Ishikawa (cell line): ENCODE results near the gene PRKCB.

ENCODE experiments used
- CEBPB ChIP-seq: IDR thresholded peaks from 2 replicates; pipeline ENCODE4 v1.6.1; 2012
- CREB1 ChIP-seq: IDR thresholded peaks from 2 replicates; pipeline ENCODE4 v1.6.1; 2012; ENCODE audit warnings: low read depth
- EGR1 ChIP-seq: IDR thresholded peaks from 2 replicates; pipeline ENCODE4 v1.6.1; 2012
- EP300 ChIP-seq: IDR thresholded peaks from 2 replicates; pipeline ENCODE4 v1.6.1; 2012; ENCODE audit warnings: borderline replicate concordance
- FOXM1 ChIP-seq: IDR thresholded peaks from 2 replicates; pipeline ENCODE4 v1.6.1; 2012; ENCODE audit warnings: low read depth, borderline replicate concordance
- MAX ChIP-seq: IDR thresholded peaks from 2 replicates; pipeline ENCODE4 v1.6.1; 2012
- NFIC ChIP-seq: IDR thresholded peaks from 2 replicates; pipeline ENCODE4 v1.6.1; 2012
- RAD21 ChIP-seq: IDR thresholded peaks from 2 replicates; pipeline ENCODE4 v1.6.1; 2012; ENCODE audit warnings: low read depth
- REST ChIP-seq: IDR thresholded peaks from 2 replicates; pipeline ENCODE4 v1.6.1; 2012; ENCODE audit warnings: low read depth, mild to moderate bottlenecking
- TAF1 ChIP-seq: IDR thresholded peaks from 2 replicates; pipeline ENCODE4 v1.6.1; 2012; ENCODE audit warnings: low read depth, mild to moderate bottlenecking
- TCF12 ChIP-seq: IDR thresholded peaks from 2 replicates; pipeline ENCODE4 v1.6.1; 2012; ENCODE audit warnings: low read depth
- TEAD4 ChIP-seq: IDR thresholded peaks from 2 replicates; pipeline ENCODE4 v1.6.1; 2012
- USF1 ChIP-seq: IDR thresholded peaks from 2 replicates; pipeline ENCODE4 v1.6.1; 2012
- YY1 ChIP-seq: IDR thresholded peaks from 2 replicates; pipeline ENCODE4 v1.6.1; 2012; ENCODE audit warnings: low read depth
- ZBTB7A ChIP-seq: IDR thresholded peaks from 2 replicates; pipeline ENCODE4 v1.6.1; 2012; ENCODE audit warnings: low read depth

Gene PRKCB

GRCh38 chr16:24052329-24053098 lies 216.7 kb downstream of the PRKCB start:
- TF ChIP-seq USF1 (no peak), CREB1 (no peak), EP300 (no peak), FOXM1 (no peak), YY1 (no peak)

DNA sequence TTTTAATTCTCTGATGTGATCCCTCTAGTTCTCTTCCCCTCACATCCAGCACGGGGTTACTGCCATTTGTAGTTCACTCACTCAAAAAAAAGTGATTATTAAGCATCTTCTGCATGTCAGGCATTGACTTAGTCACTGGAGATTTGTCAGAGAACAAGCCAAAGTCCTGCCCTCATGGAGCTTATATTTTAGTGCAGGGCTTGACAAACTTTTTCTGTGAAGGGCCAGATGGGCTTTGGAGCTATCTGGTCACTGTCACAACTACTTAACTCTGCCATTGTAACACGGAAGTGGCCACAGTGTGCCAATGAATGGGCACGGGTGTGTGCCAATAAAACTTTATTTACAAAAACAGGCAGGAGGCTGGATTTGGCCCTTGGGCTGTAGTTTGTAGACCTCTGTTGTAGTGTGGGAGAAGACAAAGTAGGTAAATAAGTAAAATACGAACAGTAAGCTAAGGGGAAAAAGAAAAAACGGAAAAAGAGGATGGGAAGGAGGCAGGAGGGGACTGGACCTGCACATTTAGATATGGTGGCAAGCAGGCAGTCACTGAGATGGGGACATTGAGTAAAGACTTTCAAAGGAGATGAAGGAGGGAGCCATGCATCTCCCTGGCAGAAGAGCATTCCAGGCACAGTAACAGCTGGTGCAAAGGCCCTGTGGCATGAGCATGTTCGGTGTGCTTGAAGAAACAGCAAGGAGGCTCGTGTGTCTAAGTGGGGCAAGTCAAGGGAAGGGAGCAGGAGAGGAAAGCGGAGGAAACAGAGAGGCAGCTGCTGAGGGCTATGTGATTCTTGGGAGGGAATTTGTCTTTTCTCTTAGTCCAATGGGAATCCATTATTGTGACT lies 217.5 kb downstream of the PRKCB start:
- TF ChIP-seq ZBTB7A (no peak), TAF1 (no peak), MAX (no peak), REST (no peak), RAD21 (no peak), EP300 (no peak), CEBPB (no peak), USF1 (no peak), TCF12 (no peak), TEAD4 (no peak), CREB1 (no peak), NFIC (no peak)

- TF ChIP-seq CREB1 (no peak), TCF12 (no peak), YY1 (no peak), TEAD4 (no peak), REST (no peak), NFIC (no peak)
Observed at GRCh38 chr16:24054741-24055491, 219.1 kb downstream of the PRKCB start.

GRCh38 chr16:24062270-24062817 lies 226.6 kb downstream of the PRKCB start:
- no peak for TF ChIP-seq EGR1
- TF ChIP-seq CREB1, result no peak

DNA sequence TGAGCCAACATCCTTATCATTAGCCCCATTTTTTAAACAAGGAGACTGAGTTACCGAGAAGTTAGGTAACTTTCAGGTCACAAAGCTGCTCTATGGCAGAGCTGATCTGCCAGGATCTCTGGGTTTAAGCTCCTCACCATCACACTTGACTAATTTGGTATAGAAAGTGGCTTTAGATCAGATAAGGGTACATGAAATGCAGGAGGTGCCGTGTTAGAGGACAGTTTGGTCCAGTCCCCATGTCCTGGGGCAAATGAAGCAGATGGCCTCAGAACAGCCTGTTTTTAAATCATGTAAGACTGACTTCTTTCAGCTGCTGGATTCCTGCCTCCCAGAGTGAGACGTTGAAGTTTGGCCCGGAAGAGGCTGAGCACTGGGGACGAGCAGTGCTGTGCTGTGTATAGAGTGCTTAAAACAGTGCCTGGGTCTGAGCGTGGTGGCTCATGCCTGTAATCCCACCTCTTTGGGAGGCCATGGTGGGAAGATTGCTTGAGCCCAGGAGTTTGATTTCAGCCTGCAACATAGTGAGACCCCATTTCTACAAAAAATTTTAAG lies 233.3 kb downstream of the PRKCB start:
- TF ChIP-seq TCF12, result no peak
- no peak for TF ChIP-seq ZBTB7A
- no peak for TF ChIP-seq CREB1
- TF ChIP-seq FOXM1, result no peak
- no peak for TF ChIP-seq MAX
- no peak for TF ChIP-seq TAF1
- TF ChIP-seq YY1, result no peak
- no peak for TF ChIP-seq RAD21
